Activated T-cell treated with anti-CD3 and anti-CD28 coated beads, Interleukin-2, amount 50 U/mL, for 48 hours (primary cell): ENCODE measurements around the gene TMEM88.

Experiments used
- DNase-seq, 2 experiments: peaks; one replicate each; pipeline ENCODE4 v3.0.0-alpha.2; 2020

Gene TMEM88

DNA sequence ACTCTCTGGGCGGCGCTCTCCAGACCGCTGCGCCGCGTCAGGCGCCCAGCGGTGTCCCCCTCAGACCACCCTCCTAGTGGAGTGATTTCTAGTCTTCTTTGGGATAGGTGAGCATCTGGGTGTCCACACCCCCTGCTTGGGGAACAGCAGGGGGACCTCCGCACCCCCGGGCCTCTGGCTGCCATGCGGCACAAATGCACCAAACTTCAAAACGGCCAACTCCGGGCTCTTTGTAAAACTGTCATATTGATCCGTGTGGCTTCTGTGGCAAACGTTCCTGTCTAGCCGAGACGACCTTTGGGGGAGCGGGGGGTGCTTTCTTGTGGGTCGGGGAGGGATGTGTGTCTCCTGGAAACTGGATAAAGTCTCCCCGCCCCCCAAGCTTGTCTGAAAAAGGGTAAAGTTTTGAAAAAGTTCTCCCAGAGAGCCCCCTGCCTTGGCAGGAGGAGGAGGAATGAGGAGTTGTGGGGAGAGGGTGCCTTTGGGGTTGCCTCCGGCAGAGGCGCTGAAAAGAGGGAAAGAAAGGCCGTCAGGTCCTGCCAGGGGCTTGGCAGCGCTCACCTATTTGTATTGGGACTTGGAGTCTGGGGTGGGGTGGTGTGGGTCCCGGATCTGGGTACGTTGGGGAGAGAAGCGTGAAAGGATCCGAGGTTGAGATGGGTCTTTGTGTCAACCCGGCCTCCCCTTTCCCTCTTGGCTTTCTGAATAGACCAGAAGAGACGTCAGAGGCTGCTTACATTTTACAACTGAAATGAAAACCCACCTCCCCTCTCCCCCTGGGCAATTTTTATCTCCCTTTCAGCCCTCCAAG, 31.6 kb downstream of the TMEM88 start:
- peak; percentile 72 to 73 for DNase-seq

DNA sequence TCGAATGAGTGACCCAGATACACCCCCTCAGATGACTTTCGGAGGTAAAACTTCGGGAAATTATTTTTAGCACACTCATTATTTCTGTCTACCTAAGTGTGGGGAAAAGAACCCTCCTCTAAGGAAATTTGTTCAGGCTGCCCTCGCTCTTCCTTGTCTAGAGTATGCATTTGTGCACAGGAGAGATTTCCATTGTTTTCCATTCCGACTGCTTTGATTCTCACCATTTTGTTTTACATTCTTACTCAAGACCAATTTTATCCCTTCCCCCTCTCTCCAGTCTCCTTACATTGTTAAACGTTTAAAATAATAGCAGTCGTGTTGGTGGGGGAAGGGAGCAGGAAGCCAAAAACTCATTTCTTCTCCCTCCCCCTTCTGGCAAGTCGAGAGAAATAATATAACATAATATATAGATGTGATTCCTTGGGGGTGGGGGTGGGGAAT, 32.2 kb downstream of the TMEM88 start:
- no peak for DNase-seq

DNA sequence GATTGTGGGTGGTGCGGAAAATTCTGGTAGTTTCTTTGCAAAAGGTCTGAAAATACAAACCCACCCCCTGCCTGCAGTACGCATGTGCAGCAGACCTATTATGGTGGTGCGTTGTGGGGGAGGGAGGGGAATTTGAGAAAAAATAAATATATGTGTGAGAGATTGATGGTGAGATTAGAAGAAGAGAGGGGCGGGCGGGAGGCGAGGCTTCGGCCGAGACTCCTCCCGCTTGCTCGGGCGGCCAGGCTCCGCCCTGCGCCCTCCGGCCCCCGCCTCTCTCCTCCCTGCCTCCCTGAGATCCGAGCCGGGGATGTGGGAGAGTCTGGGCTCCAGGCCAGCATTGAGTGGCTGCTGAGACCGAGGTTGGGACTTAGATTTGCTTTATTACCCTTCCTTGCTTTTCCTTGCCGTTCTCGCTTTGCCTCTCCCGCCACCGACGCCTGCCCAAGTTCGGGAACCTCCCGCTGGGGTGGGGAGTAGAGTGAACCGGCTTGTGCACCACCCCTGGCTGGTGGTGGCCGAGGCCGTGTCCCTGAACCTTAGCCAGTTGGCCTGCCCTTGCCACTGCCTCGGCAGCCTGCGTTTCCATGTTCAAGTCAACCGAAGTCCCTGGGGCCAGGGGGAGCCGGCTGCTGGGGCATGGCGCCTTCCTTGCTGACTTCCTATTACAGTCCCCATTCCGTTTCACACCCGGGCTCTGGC, 32.8 kb downstream of the TMEM88 start:
- peak; percentile 89 to 90 for DNase-seq

DNA sequence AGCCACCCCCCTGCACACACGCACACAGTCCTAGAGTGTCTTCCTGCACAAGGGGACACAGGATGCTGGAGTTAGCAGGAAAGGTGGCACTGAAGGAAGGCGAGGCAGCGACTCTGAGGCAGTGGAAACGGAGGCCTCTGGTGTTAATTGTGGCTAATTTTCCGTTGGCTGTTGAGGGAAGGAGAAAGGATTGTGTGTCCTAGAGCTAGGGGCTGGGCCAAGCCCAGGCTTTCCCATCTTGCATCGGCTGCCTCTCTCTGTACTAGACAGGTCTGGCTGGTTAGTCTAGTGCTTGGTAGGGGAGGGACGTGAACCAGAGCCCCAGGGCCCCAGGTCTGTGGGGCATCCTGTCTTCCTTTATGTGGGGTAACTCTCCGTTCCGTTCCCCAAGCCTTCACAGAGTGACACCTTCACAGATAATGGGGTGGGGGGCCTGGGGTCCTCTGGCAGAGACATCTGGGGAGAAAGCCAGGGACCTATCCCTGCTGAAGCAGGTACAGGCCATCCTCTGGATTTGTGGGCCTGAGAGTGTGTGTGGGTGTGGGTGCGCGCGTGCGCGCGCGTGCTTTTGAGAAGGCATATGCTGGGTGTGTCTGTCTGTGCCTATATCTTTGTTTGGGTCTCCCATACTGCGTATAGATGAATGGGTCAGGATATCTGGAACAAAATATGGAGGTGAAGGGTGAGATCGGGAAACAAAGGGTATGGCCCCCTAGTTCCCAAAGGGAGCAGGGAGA, 33.5 kb downstream of the TMEM88 start, which contains the start of gene CHD3:
TSS of gene CHD3 (plus strand) at position 606 of the 737 bp plus-strand sequence. CDS start 212 bp downstream, outside the sequence.
- peak; percentile 80 for DNase-seq

DNA sequence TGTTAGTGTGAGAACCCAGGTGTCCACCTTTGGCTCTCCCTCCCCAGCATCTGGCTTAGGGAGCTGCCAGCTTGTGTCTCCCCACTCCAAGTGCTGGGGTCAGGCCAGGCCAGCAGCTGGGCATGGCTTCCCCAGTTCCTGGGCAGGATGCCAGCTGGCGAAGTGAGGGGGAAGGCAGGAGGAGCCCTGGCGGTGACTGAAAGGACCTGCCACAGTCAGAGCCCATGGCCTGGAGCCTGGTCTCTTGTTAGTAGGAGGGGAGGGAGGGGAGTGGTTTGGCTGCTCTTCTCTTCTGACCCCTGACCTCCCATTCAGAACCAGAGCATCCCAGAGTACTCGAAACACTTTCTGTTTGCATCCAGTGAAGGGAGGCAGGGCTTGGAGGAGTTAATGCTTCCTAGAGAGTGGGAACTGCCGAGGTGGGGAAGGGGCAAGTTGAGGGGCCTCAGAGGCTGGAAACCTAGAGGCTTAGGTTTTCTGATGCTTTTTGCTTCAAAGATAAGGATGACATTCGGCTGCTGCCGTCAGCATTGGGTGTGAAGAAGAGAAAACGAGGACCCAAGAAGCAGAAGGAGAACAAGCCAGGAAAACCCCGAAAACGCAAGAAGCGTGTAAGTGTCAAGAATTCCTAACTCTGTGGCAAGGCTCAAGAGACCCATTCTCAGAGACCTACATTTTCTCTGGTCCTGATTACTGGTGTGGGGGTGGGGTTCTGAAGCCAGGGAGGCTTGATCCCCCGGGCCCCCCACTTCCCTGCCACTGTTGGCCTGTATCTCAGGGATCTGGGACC, 34.5 kb downstream of the TMEM88 start:
- peak; percentile 58 to 60 for DNase-seq

DNA sequence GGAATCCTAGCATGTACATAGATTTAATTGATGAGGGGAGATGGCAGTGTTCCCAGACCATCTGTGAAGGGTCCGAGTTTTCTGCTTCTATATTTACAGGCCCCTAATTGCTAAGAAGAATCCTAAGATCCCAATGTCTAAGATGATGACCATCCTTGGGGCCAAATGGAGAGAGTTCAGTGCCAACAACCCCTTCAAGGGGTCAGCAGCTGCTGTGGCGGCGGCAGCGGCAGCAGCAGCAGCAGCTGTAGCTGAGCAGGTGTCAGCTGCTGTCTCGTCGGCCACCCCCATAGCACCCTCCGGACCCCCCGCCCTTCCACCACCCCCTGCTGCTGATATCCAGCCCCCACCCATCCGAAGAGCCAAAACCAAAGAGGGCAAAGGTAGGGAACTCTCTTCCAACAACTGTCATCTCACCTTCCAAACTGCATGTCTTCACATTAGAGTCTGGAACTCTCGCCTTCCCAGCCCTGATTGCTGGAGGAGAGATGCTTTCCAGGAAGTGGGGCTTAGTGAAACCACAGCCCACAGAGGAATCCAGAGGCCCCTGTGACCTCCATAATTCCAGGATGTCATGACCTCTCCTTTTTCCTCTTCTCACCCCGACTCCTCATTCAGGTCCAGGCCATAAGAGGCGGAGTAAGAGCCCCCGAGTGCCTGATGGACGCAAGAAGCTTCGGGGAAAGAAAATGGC, 38.5 kb downstream of the TMEM88 start:
- no peak for DNase-seq

DNA sequence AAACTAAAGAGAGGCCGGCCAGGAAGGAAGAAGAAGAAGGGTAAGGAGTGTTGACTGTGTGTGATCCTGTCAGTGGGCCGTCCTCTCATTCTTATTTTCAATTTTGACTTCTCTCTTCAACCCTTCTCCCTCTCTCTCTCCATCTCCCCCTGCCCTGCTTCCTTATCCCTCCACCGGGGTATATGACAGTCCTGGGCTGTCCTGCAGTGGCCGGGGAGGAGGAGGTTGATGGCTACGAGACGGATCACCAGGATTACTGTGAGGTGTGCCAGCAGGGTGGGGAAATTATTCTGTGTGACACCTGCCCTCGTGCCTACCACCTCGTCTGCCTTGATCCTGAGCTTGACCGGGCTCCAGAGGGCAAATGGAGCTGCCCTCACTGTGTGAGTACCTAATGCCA, 39.4 kb downstream of the TMEM88 start:
- DNase-seq = no peak

DNA sequence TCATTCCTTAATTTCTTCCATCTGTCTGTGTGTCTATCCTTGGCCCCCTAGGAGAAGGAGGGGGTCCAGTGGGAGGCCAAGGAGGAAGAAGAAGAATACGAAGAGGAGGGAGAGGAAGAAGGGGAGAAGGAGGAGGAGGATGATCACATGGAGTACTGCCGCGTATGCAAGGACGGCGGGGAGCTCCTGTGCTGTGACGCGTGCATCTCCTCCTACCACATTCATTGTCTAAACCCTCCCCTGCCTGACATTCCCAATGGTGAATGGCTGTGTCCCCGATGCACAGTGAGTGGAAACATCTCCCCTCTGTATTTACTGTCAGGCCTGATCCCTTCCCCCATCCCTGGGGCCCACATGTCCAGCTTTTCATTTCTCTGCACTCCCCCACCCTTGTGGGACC, 40.0 kb downstream of the TMEM88 start:
- no peak for DNase-seq

DNA sequence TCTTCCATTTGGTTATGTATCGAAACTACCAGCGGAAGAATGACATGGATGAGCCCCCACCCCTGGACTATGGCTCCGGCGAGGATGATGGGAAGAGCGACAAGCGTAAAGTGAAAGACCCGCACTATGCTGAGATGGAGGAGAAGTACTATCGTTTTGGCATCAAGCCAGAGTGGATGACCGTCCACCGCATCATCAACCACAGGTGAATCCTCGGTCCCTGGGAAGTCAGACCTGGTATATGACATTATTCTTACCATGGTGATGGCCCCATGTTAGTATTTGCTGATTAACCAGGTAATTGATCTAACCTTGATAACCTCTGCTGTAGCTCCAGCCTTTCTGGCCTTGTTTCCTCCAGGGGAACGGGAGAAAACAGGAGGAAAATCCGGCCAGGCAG, 42.2 kb downstream of the TMEM88 start:
- DNase-seq = no peak

DNA sequence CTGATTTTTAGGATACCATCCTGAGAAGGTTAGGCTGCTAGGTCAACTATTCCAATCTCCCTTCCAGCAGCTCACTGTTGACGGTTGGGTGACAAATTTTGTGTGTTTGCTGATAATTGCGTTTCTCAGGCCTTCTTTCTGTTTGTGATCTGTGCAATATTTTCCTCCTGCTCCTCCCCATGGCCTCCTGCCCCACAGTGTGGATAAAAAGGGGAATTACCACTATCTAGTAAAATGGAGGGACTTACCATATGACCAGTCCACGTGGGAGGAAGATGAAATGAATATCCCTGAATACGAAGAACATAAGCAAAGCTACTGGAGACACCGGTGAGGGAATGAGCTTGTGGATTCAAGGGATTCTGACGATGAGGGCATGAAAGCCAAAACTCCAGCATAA, 42.9 kb downstream of the TMEM88 start:
- no peak for DNase-seq

DNA sequence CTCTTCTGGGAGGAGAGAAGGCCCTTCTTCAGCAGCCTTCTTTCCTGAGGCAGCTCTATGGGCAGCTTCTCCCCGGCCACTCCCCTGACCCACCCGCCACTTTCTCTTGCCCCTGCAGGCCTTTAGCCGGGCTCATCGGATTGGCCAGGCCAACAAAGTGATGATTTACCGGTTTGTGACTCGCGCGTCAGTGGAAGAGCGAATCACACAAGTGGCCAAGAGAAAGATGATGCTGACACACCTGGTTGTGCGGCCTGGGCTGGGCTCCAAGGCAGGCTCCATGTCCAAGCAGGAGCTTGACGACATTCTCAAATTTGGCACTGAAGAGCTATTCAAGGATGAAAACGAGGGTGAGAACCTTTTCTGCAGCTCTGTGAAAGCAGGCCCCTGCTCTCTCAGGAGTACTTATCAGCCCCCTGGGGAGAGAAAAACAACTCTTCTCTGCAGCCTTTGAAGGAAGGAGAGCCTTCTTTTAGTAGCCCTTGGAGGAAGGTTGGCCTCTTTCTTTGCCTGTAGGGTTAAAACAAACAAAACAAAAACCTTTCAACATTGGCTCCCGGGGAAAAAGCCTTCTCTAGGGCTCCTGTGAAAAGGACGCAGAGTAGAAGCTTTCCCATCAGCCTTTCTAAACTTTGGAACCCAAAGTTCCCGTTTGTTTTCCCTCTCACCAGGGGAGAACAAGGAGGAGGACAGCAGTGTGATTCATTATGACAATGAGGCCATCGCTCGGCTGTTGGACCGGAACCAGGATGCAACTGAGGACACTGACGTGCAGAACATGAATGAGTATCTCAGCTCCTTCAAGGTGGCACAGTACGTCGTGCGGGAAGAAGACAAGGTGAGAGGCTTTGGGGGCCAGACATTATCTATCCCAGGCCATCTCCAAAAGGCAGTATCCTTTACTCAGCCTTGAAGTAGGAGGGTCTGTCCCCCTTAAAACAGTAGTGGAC, 48.6 kb downstream of the TMEM88 start:
- no peak for DNase-seq
